HG02852 (cell line): ENCODE results near the gene MND1.
"Not testable (repeated sequence)": the region's sequence is repeated elsewhere in the genome, so short reads cannot be mapped to it uniquely, and the experiment has no call there.

Experiments used
- ATAC-seq: cut with Tn5 transposase; IDR thresholded peaks from one replicate; pipeline ENCODE4 v1.9.1; 2021; ENCODE audit warnings: mild to moderate bottlenecking, moderate library complexity; ENCODE audit not compliant: unreplicated experiment

Gene MND1

GRCh38 chr4:153401501-153401900, 57.0 kb downstream of the MND1 start:
- ATAC-seq, result no peak

GRCh38 chr4:153402366-153402765, 57.9 kb downstream of the MND1 start:
- no peak for ATAC-seq

GRCh38 chr4:153403726-153404125, 59.2 kb downstream of the MND1 start:
- ATAC-seq, result no peak

- ATAC-seq, result no peak
Measured at GRCh38 chr4:153407906-153408305, 63.4 kb downstream of the MND1 start.

GRCh38 chr4:153408932-153409331, 64.4 kb downstream of the MND1 start:
- ATAC-seq, result no peak

GRCh38 chr4:153409412-153409811, 64.9 kb downstream of the MND1 start:
- no peak for ATAC-seq

- no peak for ATAC-seq
Measured at GRCh38 chr4:153409924-153410501, 65.5 kb downstream of the MND1 start.

GRCh38 chr4:153413842-153414241, 69.4 kb downstream of the MND1 start:
- no peak for ATAC-seq

- not testable (repeated sequence) for ATAC-seq
Measured at GRCh38 chr4:153416456-153416855, 72.0 kb downstream of the MND1 start.

GRCh38 chr4:153418121-153418520, 73.6 kb downstream of the MND1 start:
- no peak for ATAC-seq

- ATAC-seq, result no peak
Measured at GRCh38 chr4:153418558-153418957, 74.1 kb downstream of the MND1 start.

- ATAC-seq, result no peak
Measured at GRCh38 chr4:153419029-153419428, 74.5 kb downstream of the MND1 start.

GRCh38 chr4:153419673-153420278, 75.3 kb downstream of the MND1 start:
- ATAC-seq, result no peak

GRCh38 chr4:153420361-153420760, 75.9 kb downstream of the MND1 start:
- no peak for ATAC-seq

GRCh38 chr4:153421941-153422340, 77.5 kb downstream of the MND1 start:
- peak; percentile 72 for ATAC-seq

GRCh38 chr4:153426207-153426885, 81.9 kb downstream of the MND1 start:
- ATAC-seq, result peak; percentile 69

- ATAC-seq, result no peak
Measured at GRCh38 chr4:153427363-153428071, 83.0 kb downstream of the MND1 start.

- ATAC-seq, result no peak
Measured at GRCh38 chr4:153428941-153429475, 84.5 kb downstream of the MND1 start.

GRCh38 chr4:153432965-153433753, 88.7 kb downstream of the MND1 start:
- ATAC-seq, result peak; percentile 91

GRCh38 chr4:153433754-153434105, 89.2 kb downstream of the MND1 start:
- ATAC-seq, result peak; percentile 6

GRCh38 chr4:153434190-153434589, 89.7 kb downstream of the MND1 start:
- ATAC-seq, result no peak
